ENCODE data around the gene GRM8.

Gene GRM8

DNA sequence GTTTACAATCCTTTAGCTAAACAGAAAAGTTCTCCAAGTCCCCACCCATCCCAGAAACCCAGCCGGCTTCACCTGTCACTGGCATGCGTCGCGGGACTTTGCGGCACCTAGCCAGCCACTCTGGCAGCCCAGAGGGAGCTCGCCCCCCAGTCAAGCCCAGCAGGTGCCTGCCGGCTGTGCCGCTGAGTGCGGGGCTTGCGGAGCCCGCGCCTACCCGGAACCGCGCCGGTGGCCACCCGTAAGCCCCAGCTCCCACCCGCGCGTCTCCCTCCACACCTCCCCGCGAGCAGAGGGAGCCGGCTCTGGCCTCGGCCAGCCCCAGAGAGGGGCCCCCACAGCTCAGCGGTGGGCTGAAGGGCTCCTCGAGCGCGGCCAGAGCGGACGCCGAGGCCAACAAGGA is 446.1 kb downstream of the GRM8 start:
- DNase-seq (ENCODE audit: low read depth): no peak

GRCh38 chr7:126805351-126805750 is 447.4 kb downstream of the GRM8 start:
- DNase-seq (ENCODE audit: low read depth): no peak

GRCh38 chr7:126804604-126805003 is 448.1 kb downstream of the GRM8 start:
- no peak for DNase-seq (ENCODE audit: low read depth)

- DNase-seq (ENCODE audit: low read depth): no peak
Observed at GRCh38 chr7:126803990-126804389, 448.8 kb downstream of the GRM8 start.

DNA sequence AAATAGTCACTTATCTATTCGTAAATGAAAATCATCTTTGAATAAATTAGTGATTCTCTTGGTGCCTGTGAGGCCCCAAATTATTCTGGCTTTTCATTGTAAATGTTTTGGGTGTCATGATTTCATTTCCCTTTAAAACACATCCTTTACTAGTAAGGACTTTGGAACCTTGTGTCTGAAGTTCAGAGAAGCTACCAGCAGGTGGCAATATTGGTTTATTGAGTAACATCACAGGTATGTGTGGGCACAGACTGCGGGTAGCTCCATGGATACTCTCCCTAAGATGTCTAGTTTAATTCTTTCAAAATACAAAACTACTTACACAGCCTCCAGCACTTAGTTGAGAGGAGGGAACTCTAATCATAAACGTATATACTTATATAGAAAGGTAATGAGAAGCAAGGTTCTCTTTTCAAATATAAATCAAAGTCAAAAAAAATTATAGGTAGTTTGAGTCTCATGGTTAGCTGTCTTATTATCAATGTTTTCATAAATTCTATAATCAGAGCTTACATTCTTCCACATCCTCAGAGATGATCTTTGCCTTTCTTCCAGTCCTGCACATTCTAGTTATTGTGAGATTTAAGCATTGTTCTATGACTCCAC is 449.6 kb downstream of the GRM8 start:
- DNase-seq (ENCODE audit: low read depth): no peak

DNA sequence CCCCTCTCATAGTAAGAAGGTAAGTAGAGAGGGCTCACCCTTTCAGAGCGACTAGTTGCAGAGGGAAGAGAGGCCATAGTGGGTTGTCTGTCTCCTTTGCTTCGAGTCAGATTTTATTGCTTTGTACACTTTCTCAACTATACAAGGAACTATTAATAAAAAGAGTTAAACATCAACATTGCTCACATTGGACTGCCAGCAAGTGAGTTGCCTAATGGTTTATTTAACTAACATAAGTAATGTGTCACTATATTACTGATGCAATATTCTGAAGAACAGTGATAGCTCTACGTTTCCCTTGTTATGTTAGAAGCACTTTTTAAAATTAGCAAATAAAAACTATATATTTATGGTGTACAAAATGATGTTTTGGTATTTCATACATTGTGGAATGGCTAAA is 451.0 kb downstream of the GRM8 start:
- DNase-seq (ENCODE audit: low read depth): no peak

DNA sequence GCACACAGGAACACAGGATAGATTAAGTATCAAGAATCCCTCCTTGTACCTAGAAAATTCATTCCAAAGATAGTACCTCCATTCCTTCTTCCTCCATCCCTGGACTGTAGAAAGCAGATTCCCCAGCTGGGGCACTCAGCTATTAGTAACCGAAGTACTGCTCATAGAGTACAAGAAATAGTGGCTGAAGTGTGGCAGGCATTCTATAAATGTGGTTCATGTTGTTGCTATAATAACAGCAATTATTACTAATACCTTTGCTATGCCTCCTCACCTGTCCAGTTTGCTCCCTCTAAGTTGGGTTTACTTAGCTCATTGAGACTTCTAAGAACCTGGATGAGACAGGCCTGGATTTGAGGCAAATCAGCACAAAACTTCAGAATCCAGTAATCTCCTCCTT is 453.2 kb downstream of the GRM8 start:
- DNase-seq (ENCODE audit: low read depth): no peak

DNA sequence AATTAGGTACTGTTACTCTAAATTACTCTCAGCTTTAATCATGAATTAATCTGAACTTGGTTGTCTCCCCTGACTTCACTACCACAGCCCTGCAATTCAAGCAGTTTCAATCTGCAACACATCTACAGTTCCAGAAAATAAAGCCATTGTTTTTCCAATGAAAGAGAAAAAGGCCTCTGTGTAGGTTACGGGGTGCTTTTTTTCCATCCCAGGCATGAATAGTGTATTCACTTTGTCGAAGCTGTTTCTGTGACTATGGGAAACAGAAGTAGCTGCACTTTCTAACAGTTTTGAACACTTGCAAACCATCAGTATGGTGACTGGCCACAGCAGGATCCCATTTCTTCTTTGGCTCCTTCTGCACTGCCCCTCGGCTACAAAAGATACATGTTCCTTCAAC is 460.2 kb downstream of the GRM8 start:
- DNase-seq (ENCODE audit: low read depth): no peak

- no peak for DNase-seq (ENCODE audit: low read depth)
Observed at GRCh38 chr7:126791306-126791705, 461.4 kb downstream of the GRM8 start.

DNA sequence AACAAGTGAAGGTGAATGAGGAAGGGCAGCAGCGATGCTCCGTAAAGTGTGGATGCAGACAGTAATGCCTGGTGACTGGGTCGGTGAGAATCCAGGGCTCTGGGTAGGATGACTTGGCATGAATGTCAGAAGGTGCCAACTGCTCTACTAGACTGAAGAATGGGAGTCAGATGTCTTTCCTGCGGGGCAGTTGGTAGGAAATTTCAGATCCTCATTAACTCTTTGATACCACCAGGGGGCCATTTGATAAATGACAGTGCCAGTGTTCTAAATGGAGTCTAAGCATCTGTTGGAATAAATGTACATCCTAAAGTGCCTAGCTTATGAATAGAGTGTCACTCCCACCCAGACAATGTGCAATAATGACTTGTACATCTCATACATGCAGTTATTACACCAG is 462.0 kb downstream of the GRM8 start:
- DNase-seq (ENCODE audit: low read depth): no peak

DNA sequence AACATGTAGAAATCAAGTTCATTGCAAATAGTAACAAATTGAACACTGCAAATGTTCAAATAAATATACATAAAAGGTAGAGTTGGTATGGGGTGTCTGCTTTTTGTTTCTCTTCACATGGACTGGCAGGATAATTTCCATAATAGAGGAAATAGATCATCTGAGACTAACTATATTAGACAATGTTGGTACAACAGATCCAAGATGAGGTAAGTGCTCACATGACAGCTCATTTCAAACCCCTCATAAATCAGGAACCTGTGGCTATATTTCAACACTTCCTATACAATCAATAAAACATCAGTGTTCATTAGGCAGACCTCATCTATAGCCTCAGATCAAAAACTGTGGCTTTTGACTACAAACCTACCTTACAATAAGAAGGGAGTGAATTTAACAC is 469.1 kb downstream of the GRM8 start:
- no peak for DNase-seq (ENCODE audit: low read depth)

GRCh38 chr7:126780993-126781392 is 471.7 kb downstream of the GRM8 start:
- DNase-seq (ENCODE audit: low read depth): no peak

GRCh38 chr7:126778101-126778500 is 474.6 kb downstream of the GRM8 start:
- DNase-seq (ENCODE audit: low read depth): no peak

DNA sequence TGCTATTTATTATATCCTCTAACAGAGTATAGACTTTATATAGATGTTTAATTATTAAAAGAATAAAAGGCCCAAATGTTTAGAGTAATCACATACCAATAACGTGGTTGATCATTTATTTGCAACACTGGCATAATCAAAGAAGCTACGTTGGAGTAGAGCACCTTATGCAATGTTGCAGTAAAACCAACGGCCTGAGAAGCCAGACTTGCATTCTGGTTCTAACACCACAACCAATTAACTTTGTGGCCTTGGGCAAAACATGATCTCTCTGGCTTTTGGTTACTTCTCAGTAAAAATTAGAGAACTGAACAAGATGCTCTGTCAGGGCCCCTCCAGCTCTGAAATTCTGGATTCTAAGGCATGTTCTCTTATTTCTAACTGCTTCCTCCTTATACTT is 476.2 kb downstream of the GRM8 start:
- no peak for DNase-seq (ENCODE audit: low read depth)

DNA sequence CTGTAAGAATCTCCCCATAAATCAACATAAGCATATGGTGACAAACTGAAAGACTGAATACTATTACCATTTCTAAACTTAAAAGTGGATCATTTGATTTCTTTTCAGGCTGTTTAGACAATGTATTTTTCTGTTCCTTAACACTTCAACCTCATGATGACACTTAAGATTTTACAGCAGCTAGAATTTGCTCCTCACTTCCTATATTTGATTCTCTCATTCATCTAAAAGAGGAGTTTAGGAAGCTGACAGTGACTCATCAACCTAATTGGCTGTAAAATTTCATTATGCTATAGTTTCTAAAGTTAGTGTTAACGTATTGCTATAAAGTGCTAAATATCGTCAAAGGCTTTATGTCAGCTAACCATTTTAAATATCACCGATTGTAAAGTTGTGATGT is 478.7 kb downstream of the GRM8 start:
- no peak for DNase-seq (ENCODE audit: low read depth)

- DNase-seq (ENCODE audit: low read depth): no peak
Observed at GRCh38 chr7:126768836-126769235, 483.9 kb downstream of the GRM8 start.

DNA sequence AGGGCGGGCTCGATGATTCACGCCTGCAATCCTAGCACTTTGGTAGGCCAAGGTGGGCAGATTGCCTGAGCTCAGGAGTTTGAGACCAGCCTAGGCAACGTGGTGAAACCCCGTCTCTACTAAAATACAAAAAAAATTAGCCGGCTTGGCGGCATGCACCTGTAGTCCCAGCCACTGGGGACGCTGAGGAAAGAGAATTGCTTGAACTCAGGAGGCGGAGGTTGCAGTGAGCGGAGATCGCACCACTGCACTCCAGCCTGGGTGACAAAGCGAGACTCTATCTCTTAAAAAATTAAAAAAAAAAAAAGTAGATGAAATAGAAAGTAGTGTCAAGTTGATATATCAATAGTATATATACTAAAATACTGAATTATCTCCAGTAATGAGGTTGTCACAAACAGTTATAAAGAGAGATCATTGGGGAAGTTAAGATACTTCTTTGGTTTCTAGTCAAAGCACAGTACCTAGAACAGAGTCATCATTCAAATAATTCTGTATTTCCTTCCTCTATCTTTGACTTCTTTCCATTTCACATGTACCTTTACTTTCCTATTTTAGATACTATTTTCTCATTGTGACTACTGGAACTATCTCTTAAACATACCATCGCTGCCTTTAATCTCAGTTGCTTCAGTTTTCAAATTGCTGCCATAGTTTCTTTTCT is 491.7 kb downstream of the GRM8 start:
- DNase-seq (ENCODE audit: low read depth): no peak

GRCh38 chr7:126755381-126755780 is 497.4 kb downstream of the GRM8 start:
- no peak for DNase-seq (ENCODE audit: low read depth)

GRCh38 chr7:126750207-126750911 is 502.4 kb downstream of the GRM8 start:
- no peak for DNase-seq (ENCODE audit: low read depth)

DNA sequence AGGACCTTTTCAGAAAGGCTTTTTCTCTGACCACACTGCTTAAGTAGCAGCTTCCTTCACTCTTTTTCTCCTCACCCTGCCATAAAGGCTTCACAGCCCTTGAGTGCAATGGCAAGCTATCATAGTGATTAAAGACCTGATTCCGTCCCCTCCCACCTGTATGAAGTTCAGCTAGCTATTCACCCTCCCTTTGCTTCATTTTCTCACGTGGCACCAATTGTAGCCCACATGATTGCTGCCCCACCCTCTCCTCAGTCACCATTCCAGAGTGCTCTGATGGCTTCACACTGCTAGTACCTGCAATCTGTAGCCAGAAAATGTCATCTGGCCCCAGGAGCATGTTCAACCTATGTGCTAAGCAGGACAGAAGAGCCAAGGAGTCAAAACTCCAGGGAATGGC is 523.8 kb downstream of the GRM8 start:
- no peak for DNase-seq (ENCODE audit: low read depth)

DNA sequence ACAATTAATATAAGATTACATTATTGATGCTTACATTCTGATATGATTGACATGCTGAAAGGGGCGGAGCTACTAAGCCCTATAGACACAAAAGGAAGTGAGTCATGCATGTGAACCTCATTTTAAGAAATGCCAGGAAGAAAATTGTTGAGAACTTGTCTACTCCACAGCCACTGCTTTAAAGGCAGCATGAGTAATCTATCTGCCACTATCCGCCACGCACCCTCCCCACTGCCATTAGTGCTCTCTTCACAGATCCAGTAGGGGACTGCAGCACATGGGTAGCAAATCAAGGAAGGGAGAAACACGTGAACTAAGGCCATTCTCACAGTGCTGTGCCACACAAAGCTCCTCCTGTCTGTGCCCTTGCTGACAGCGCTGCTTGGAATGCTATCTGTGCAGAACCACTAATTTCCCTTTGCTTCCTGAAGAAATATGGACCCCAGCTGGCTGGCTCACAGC is 524.8 kb downstream of the GRM8 start:
- DNase-seq (ENCODE audit: low read depth): no peak

GRCh38 chr7:126723966-126724544 is 528.7 kb downstream of the GRM8 start:
- DNase-seq (ENCODE audit: low read depth): no peak

DNA sequence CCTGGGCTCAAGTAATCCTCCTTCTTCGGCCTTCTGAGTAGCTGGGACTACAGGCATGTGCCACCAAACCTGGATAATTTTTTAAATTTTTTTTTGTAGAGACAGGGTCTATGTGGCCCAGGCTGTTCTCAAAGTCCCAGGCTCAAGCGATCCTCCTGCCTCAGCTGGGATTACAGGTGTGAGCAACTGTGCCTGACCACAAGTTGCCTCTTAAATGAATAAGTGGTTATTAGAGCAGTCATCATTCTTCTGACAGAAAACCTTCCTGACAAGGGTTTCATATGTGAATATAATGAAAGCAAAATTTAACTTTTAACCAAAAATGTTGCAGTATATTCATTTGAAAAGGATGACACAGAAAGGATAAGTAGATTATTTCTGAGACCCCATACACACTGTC is 532.5 kb downstream of the GRM8 start:
- DNase-seq (ENCODE audit: low read depth): no peak
